ENCODE measurements around the gene SELENOM. TPM values are rescaled to one million over a fixed set of nuclear protein-coding genes. Genes with fewer than 3 reads are reported as not detected.

The SELENOM gene
- total RNA-seq, 2 donors from 2014 or later, result 27.1 to 61.7 TPM

DNA sequence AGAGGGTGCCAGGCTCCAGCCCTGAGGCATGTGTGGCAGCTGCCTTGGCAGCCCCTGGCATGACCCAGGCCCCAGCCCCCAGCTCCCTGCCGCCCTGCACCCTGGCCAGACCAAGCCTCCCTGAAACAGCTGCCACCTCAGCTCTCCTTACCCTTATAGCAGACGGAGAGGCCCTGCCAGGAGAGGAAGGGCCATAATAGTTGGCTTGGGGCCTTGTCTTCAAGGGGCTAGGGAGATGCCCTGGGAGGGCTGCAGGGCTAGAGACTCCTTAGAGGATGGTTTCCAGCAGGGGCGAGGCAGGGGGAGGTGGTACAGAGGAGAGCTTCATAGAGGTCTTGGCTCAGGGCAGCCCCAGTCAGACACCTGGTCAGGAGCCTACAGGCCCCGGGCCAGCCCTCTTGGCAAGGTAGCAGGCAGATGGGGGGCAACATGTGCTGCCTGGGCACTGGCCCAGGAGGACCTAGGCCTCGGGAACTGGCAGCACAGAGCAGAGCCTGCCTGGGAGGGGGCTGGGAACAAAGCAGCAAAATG lies 13.3 kb downstream of the SELENOM start:
- TF ChIP-seq, protein P1, sequence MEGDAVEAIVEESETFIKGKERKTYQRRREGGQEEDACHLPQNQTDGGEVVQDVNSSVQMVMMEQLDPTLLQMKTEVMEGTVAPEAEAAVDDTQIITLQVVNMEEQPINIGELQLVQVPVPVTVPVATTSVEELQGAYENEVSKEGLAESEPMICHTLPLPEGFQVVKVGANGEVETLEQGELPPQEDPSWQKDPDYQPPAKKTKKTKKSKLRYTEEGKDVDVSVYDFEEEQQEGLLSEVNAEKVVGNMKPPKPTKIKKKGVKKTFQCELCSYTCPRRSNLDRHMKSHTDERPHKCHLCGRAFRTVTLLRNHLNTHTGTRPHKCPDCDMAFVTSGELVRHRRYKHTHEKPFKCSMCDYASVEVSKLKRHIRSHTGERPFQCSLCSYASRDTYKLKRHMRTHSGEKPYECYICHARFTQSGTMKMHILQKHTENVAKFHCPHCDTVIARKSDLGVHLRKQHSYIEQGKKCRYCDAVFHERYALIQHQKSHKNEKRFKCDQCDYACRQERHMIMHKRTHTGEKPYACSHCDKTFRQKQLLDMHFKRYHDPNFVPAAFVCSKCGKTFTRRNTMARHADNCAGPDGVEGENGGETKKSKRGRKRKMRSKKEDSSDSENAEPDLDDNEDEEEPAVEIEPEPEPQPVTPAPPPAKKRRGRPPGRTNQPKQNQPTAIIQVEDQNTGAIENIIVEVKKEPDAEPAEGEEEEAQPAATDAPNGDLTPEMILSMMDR (IDR thresholded peaks at IDR 0.05), result no peak
- intact Hi-C loops (cut with DNase I), result no loop called here
- H3K27me3 ChIP-seq, result no peaks in the 10 kb centered on the region
- DNase-seq, result no peak
- H3K27ac ChIP-seq, result no peak overlapping the region
- no peak overlapping the region for H3K9ac ChIP-seq (ENCODE audit: low read depth in 2 of 2, low read length in 2 of 2)
- no peaks in the 10 kb centered on the region for H3K4me1 ChIP-seq
- peak overlapping the region; percentile 5 for H3K4me3 ChIP-seq
- no peaks in the 10 kb centered on the region for H3K9me3 ChIP-seq
- peaks cover 10% of the 10 kb centered on the region for H3K36me3 ChIP-seq

DNA sequence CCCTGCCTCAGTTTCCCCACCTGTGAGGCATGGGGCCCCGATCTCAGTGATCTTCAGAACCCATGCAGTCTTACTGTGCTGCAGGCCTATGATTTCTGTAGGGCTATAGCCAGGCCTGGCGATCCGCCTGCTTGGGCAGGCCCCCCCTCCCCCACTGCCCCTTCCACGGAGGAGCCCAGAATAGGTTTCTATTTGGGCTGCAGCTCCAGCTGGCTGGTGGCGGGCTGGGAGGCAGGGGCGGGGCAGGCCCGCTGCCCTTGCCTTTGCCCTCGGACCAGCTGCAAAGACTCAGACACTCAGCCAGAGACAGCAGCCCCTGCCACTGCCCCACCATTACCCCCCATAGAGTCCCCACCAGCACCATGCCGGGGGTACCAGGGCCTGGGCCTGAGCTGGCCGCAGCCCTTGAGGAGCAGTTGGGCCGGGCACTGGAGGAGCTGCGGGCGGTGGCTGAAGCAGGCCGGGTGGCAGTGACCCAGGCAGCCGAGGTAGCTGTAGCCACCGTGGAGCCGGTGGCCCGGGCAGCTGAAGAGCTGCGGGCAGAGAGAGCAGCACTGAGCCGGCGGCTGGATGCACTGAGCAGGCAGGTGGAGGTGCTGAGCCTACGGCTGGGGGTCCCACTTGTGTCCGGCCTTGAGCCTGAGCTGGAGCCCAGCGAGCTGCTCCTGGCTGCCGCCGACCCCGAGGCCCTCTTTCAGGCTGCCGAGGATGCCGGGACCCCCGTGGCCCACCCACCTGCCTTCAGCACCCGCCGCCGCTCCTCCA lies 14.1 kb downstream of the SELENOM start:
- H3K9ac ChIP-seq (ENCODE audit: low read depth in 2 of 2, low read length in 2 of 2), result no peak overlapping the region
- peaks cover 10% of the 10 kb centered on the region for H3K36me3 ChIP-seq
- no peaks in the 10 kb centered on the region for H3K4me1 ChIP-seq
- H3K27me3 ChIP-seq, result no peaks in the 10 kb centered on the region
- no peaks in the 10 kb centered on the region for H3K9me3 ChIP-seq
- H3K27ac ChIP-seq, result peak overlapping the region; percentile 44
- DNase-seq, result no peak
- intact Hi-C loops (cut with DNase I), result no loop called here
- peak overlapping the region; percentile 5 for H3K4me3 ChIP-seq
- TF ChIP-seq, protein P1 (IDR thresholded peaks at IDR 0.05), result no peak

DNA sequence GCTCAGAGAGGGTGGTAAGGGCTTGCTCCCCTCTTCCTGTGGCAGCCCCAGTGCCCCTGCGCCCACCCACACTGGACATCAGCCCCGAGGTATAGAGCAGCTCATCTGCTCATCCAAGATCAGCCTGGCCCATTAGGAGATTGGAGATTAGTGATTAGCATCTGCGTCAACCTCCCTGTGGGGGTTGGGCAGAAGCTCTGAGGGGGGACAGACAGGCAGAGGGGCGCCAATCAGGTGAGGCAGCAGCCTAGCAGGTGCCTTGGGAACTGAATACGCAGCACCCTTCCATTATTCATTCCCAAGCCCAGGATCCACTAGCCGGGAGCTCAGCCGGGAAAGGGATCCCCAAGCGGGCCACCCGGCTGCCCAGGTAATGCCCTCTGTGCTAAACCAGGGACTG lies 15.2 kb downstream of the SELENOM start:
- intact Hi-C loops (cut with DNase I), result no loop called here
- H3K4me3 ChIP-seq, result no peak overlapping the region

DNA sequence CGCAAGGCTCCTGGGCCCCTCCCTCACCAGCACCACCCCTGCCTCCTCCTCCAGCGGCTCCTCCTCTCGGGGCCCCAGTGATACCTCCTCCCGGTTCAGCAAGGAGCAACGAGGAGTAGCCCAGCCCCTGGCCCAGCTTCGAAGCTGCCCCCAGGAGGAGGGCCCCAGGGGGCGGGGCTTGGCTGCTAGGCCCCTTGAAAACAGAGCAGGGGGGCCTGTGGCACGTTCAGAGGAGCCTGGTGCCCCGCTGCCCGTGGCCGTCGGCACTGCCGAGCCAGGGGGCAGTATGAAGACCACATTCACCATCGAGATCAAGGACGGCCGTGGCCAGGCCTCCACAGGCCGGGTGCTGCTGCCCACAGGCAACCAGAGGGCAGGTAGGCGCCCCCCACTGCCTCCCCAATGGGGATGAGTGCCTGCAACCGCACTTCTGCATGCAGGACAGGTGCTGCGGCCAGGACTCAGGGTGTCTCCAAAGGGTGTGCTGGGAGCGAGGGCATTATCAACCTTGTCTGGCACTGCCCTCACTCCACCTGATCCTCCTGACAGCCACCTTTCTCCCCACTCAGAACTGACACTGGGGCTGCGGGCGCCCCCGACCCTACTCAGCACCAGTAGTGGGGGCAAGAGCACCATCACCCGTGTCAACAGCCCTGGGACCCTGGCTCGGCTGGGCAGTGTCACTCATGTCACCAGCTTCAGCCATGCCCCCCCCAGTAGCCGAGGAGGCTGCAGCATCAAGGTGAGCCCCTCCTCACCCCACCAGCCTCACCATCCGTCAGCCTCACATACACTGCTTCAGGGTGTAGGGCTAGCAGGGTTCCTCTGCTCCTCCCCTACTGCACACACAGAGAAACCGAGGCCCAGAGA lies 16.0 kb downstream of the SELENOM start:
- peaks cover 8% of the 10 kb centered on the region for H3K36me3 ChIP-seq
- H3K9ac ChIP-seq (ENCODE audit: low read depth in 2 of 2, low read length in 2 of 2), result no peak overlapping the region
- intact Hi-C loops (cut with DNase I), result no loop called here
- H3K27me3 ChIP-seq, result no peaks in the 10 kb centered on the region
- no peaks in the 10 kb centered on the region for H3K9me3 ChIP-seq
- TF ChIP-seq, protein P1 (IDR thresholded peaks at IDR 0.05), result no peak
- peak overlapping the region; percentile 44 for H3K27ac ChIP-seq
- no peak for DNase-seq
- H3K4me3 ChIP-seq, result no peak overlapping the region
- H3K4me1 ChIP-seq, result no peaks in the 10 kb centered on the region

More for the DNA sequence above, 15.2 kb downstream of the SELENOM start:
- TF ChIP-seq, protein P1 (IDR thresholded peaks at IDR 0.05), result no peak
- Histone ChIP-seq H3K27me3 (no peaks in the 10 kb centered on the region), H3K9ac (ENCODE audit: low read depth in 2 of 2, low read length in 2 of 2) (no peak overlapping the region), H3K4me1 (no peaks in the 10 kb centered on the region), H3K9me3 (no peaks in the 10 kb centered on the region), H3K27ac (peak overlapping the region; percentile 44), H3K36me3 (peaks cover 10% of the 10 kb centered on the region)
- no peak for DNase-seq

DNA sequence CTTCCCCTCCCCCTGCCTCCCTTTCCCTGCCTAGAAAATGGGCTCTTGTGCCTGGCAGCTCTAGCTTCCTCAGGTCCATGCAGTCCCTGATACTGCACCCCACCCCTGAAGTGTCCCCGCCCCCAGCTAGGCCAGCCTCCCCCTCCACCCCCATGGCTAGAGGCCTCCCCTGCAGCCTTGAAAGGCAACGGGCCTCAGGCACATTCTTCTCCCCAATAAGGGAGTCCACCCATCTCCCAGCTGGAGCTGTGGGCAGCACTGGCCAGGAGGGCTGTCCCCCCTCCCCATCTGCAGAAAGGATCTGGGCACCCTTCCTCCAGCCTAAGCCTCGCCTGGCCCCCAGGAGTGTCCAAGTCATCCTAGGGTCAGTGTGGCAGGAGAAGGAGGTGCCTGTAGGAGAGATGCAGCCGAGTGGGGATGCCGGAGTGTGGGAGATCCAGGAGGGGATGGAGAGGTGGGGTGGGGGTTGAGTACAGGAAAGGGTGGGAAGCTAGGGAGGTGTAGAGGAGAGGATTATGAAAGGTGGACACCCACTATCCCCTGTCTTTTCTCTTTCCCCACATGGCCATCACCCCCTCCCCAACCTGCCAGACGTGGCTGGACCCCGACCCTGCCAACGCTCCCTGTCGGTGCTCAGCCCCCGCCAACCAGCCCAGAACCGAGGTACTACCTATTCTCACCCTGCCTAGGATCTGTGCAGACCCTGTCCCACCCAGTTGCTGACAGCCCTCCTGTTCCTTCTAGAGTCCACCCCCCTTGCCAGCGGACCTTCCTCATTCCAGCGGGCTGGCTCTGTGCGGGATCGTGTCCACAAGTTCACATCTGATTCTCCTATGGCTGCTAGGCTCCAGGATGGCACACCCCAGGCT lies 16.9 kb downstream of the SELENOM start:
- intact Hi-C loops (cut with DNase I), result no loop called here

More for the DNA sequence above, 16.9 kb downstream of the SELENOM start:
- Histone ChIP-seq H3K9me3 (no peaks in the 10 kb centered on the region), H3K27me3 (no peaks in the 10 kb centered on the region), H3K4me1 (peaks cover under 1% of the 10 kb centered on the region), H3K36me3 (peaks cover 5% of the 10 kb centered on the region), H3K9ac (ENCODE audit: low read depth in 2 of 2, low read length in 2 of 2) (no peak overlapping the region), H3K27ac (peak overlapping the region; percentile 44), H3K4me3 (no peak overlapping the region)
- TF ChIP-seq, protein P1 (IDR thresholded peaks at IDR 0.05), result no peak
- no peak for DNase-seq

All from colonic mucosa (tissue), 4 donors.